Adipose tissue (tissue), 3 donors: ENCODE measurements around the gene LCN15. TPM values are rescaled to one million over a fixed set of nuclear protein-coding genes. Genes with fewer than 3 reads are reported as not detected.
"Not testable (repeated sequence)": the region's sequence is repeated elsewhere in the genome, so short reads cannot be mapped to it uniquely, and the experiment has no call there.

Experiments
- H3K27ac ChIP-seq: one replicate; pipeline ENCODE4 v1.5.1; 2013; ENCODE audit warnings: low read depth, low read length
- WGBS, 3 donors: extraction: QIAGEN DNeasy Blood & Tissue Kit; methylation state at CpG; one replicate each; pipeline ENCODE4 v1.1.7; 2013; 5-methylcytosine and 5-hydroxymethylcytosine counted together
- polyA plus RNA-seq, 3 donors: library from polyadenylated mRNA; stranded (reverse); fragments of 200-250 nt; gene quantifications; one replicate each; pipeline ENCODE4 v1.2.3, GENCODE V29; 2013
- donor health status: healthy with polysubstance abuse.
- donor health status: Bipolar disorder and iron deficiency.
- donor health status: healthy.

Gene LCN15
- polyA plus RNA-seq, 3 donors = not detected

DNA sequence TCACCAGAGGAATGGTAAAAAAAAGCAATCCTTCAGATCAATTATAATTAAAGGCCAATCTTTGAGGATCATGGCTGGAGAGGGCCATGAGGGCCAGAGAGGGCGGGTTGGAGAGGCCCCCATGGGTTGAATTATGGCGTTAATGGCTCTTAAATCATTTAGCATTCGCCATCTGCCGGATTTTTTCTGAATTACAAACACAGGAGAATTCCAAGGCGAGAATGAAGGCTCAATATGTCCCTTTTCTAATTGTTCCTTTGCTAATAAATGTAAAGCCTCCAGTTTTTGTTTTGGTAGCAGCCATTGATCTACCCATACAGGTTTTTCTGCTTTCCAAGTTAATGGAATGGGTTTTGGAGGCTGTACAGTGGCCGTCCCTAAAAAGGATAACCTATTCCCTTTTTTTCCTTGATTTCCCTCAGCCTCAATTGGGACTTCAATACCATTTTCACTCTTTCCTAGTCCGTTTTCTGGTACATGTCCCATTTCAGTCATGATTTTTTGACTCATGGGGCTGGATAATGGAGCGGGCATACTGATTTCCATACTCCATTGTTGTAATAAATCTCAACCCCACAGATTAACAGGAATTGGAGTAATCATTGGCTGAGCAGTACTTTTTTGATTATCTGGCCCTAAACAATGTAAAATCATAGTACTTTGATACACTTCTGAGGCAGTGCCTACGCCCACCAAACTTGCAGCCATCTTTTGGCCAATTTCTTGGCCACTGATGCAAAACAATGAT, 20.1 kb upstream of the LCN15 start:
- WGBS, 3 donors = 34 to 45% (median 40%) methylated on average over 9 of the region's 9 CpGs
- no peak overlapping the region for H3K27ac ChIP-seq

DNA sequence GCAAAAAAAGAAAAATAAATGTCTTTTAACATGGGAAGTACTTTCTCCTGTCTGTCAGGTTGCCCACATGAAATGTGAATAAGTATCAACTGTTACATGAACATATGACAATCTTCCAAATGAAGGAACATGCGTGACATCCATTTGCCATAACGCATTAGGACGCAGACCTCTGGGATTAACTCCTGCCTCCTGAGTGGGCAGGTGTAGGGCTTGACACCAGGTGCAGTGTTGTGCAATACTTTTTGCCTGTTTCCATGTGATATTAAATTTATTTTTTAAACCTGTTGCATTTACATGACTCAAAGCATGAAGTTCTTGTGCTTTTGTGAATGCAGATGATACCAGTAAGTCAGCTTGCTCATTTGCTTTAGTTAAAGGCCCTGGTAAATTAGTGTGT, 18.1 kb upstream of the LCN15 start:
- 95 to 98% (median 98%) methylated on average over 3 of the region's 3 CpGs for WGBS, 3 donors
- H3K27ac ChIP-seq = no peak overlapping the region

DNA sequence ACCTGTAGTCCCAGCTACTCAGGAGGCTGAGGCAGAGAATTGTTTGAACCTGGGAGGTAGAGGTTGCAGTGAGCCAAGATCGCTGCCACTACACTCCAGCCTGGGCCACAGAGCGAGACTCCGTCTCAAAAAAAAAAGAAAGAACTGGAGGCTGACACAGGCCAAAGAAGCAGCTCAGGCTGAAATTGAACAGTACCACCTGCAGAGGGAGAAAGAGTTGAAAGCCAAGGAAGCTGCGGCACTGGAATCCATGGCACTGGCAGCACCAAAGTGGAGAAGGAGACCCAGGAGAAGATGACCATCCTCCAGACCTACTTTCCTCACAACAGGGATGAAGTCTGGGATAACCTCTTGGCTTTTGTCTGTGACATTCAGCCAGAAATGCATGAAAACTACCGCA, 15.5 kb upstream of the LCN15 start:
- no peak overlapping the region for H3K27ac ChIP-seq
- 67 to 79% (median 73%) methylated on average over 5 of the region's 5 CpGs for WGBS, 3 donors

DNA sequence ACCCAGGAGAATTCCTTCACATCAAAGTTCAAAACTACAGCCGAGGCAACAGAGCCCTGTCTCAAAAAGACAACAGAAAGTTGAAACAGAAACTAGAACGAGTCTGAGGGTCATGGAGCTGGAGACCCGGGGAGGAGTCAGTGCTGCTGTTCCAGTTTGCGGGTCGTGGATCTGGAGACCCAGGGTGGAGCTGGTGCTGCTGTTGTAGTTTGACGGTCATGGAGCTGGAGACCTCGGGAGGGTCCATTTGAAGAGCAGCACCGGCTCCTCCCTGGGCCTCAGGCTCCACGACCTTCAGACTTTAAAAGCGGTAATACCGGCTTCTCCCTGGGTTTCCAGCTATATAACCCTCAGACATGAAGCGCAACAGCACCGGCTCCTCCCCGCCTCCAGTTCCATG, 13.0 kb upstream of the LCN15 start:
- 40 to 78% (median 77%) methylated on average over 14 of the region's 14 CpGs for WGBS, 3 donors

DNA sequence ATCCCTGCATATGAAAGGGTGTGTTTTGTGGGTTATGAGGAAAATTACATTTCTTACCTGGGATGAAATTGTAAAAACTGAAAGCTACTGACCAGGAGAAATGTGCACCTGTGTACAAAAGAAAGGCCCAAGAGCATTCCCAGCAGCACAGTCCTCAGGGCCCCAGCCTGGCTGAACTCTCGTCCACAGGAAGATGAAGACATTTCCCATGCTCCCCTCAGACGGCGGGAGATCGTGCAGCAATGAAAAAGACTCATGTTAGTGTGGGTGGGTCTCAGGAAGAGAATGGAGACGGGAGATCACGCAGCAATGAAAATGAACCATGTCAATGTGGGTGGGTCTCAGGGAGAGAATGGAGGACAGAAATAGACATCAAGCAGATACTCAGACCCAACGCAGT, 12.6 kb upstream of the LCN15 start:
- 42 to 77% (median 46%) methylated on average over 7 of the region's 7 CpGs for whole genome bisulfite sequencing, 3 donors
- no peak overlapping the region for H3K27ac ChIP-seq

More for the DNA sequence above, 13.0 kb upstream of the LCN15 start:
- no peak overlapping the region for H3K27ac ChIP-seq

DNA sequence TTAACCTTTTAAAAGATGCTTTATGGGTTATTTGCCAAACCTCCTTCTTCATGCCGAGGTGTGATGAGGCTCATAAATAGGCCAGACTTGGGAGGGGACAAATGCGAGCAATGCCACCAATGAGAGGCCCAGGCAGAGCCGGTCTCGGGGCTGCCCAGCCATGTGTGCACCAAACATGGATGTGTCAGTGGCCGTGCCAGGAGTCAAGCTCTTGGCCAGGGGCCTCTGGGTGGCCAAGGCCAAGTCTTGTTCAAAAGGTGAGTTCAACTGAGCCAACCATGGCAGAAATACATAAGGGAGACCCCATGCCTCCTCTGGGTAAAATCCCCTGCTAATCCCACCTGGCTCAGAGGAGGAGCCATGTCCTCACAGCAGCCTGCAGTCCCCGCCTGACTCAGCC, 10.9 kb upstream of the LCN15 start:
- no peak overlapping the region for H3K27ac ChIP-seq
- 81 to 90% (median 82%) methylated on average over 6 of the region's 6 CpGs for WGBS, 3 donors

DNA sequence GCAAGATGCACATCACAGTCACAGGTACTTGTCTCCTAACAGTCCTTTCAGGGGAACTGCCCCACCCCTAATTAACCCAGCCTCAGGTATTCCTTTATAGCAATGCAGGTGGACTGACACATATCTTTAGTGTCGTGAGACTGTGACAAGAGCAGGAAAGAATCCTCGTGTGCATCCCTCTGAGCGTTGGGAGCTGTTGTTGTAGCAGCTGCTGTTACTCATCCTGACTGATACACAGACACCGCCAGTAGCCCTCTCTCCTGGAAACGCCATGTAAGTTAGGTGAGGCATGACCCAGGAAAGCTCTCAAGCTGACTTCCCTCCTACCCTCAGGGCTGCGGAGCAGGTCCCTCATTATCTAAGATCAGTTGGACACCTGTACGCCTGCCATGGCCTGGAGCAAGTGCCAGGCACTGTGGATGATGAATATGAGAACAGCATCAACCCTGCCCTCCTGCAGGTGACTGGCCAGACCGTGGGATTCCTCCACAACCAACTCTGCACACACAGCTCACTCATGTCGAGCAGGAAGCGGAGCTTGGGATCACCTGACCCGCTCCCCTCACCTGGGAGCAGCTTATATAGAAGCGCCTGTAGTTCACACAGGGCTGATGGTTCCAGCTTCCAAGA, 10.2 kb upstream of the LCN15 start:
- H3K27ac ChIP-seq = no peak overlapping the region
- WGBS, 3 donors = 89 to 95% (median 90%) methylated on average over 12 of the region's 12 CpGs

DNA sequence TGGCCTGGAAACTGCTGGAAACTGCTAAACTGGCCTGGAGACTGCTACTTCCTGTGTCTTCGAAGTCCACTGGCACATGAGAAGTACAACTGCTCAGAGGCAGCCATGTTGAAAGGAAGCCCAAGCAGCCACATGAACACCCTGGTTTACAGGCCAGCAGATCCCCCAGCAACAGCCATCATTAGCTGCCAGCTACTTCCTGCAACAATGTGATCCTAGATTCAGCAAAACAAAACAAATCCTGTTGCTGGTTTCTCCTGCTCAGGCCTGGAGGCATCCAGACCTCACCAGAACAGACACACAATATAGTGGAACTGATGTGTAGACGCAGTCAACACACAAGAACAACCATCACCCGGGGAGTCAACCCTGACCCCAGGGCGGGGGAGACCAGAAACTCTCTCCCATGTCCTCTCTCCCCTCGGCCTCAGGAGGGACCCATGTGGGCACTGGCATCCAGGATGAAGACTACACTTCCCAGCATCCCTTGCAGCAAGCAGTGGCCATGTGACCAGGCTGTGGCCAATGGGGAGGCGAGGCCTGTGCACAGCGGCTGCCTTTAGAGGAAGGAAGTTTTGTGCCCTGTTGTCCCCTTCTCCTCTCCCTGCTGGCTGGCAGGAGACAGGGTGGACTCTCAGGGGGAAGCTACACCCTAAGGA, 9.2 kb upstream of the LCN15 start:
- WGBS, 3 donors = 72 to 81% (median 77%) methylated on average over 7 of the region's 7 CpGs
- no peak overlapping the region for H3K27ac ChIP-seq

DNA sequence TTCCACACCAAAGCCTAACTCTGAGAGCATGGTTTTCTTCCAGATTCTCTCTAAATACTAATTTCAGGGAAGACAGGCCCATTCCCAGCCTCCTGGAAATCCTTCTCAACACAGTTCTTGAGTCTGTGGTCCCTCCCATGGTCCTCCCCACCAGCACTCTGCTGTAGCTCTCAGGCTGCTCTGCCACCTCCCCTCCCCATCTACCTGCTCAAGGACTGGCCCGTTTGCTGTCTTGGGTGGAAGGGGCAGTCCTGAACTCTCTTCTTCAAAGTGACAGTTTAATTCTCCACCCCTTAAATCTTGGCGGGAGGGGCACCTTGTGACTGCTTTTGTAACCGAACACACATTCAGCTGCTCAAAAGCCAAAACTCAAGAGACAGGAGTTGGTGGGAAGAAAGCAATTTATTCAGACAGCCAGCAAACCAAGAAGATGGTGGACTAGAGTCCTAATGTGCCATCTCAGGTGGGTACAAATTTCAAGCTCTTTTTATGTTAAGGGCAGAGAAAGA, 7.6 kb upstream of the LCN15 start:
- 71 to 79% (median 78%) methylated on average over 3 of the region's 3 CpGs for WGBS, 3 donors
- H3K27ac ChIP-seq = no peak overlapping the region

DNA sequence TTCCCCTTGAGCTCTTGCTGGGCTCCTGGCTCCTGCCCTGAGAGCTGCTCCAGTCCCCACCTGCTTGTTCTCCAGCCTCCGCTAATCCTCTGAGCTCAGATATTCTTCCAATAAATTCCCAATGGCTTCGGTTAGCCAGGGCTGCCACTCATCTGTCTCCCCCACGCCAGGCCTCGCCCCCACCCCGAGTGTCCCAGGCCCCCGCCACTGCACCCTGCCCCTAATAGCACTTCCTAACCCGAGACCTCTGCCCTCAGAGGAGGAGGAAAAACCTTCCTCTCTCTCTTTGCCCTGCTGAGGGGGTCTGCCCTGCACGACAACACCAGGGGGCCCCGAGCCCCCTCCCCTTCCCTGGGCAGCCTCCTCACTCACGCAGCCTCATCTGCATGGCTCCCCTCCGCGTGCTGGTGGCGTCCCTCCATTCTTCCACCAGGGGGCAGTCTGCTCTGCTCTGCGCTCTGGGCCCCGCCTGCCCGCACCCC, 5.4 kb upstream of the LCN15 start:
- H3K27ac ChIP-seq = no peak overlapping the region

DNA sequence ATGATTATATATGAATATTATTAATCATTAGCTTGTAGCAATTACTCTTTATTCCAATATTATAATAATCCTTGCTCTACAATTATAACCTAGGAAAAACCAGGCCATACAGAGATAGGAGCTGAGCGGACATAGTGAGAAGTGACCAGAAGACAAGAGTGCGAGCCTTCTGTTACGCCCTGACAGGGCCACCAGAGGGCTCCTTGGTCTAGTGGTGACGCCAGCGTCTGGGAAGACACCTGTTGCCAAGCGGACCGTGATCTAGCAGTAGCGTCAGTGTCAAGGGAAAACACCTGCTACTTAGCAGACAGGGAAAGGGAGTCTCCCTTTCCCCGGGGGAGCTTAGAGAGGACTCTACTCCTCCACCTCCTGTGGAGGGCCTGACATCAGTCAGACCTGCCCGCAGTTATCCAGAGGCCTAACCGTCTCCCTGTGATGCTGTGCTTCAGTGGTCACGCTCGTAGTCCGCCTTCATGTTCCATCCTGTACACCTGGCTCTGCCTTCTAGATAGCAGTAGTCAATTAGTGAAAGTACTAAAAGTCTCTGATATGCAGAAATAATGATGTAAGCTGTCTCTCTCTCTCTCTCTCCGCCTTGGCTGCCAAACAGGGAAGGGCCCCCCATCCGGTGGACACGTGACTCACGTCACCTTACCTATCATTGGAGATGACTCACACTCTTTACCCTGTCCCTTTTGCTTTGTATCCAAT, 2.2 kb upstream of the LCN15 start:
- WGBS, 3 donors = 43 to 46% (median 44%) methylated on average over 15 to 18 of the region's 18 CpGs
- H3K27ac ChIP-seq = not testable (repeated sequence)

More for the DNA sequence above, 5.4 kb upstream of the LCN15 start:
- 6 to 11% (median 7%) methylated on average over 15 to 16 of the region's 16 CpGs for WGBS, 3 donors

DNA sequence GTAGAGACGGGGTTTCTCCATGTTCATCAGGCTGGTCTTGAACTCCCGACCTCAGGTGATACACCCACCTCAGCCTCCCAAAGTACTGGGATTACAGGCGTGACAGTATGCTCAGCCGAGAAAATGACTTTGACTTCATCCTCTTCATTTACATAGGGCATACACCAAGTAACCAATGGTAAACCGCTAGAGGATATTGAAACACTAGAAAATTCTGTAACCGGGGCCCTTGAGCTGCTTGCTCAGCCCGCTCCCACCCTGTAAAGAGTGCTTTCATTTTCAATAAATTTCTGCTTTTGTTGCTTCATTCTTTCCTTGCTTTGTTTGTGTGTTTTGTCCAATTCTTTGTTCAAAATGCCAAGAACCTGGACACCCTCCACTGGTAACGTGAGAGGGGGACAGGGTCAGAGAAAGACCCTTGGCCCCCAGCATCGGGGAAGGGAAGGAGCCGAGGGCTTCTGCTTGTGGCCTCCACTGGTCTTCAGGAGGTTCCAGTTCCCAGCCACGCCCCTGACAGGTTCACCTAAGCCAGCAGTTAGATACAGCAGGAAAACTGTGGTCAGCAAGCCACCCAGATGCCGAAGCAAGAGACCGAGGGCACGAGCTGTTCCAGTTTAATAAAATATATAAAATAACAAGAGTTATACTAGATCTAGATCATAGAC, 1.6 kb upstream of the LCN15 start:
- WGBS, 3 donors = 77 to 85% (median 80%) methylated on average over 14 of the region's 14 CpGs
- not testable (repeated sequence) for H3K27ac ChIP-seq

DNA sequence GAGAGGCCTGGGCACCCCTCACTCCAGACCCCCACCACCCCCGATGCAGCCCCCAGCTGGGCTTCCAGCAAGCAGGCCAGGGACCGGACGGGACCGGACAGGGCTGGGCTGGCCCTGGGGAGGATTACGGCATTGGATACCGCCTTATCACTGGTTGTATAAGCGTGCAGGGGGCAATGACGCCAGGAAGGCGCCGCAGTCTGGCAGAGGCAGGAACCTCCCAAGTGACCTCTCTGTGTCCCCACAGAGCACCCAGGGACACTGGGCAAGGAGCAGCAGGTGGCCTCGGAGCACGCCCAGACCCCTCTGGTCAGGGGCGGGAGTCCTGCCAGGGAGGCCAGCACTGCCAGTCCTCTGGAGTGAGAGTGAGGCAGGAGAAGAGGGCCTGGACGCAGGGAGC, 723 bp upstream of the LCN15 start:
- 85 to 90% (median 89%) methylated on average over 14 of the region's 14 CpGs for WGBS, 3 donors
- H3K27ac ChIP-seq = no peak overlapping the region

DNA sequence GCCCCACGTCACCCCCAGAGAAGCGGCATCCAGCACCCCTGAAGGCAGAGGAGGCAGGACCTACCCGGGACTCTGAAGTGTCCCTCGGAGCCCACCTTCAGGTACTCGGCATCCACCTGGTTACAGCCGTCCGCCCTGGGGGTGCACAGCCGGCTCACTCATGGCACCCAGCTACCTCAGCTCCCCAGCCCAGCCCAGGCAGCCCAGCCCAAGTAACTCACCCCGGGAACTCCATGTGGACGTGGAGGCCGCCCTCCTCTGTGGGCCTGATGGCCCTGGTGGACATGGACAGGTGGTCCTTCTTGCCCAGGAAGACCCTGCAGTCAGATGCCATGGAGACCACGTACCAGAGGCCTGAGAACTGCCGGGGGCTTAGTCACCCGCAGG, 676 bp downstream of the LCN15 start:
- no peak overlapping the region for H3K27ac ChIP-seq
- WGBS, 3 donors = 82 to 91% (median 88%) methylated on average over 14 of the region's 14 CpGs

DNA sequence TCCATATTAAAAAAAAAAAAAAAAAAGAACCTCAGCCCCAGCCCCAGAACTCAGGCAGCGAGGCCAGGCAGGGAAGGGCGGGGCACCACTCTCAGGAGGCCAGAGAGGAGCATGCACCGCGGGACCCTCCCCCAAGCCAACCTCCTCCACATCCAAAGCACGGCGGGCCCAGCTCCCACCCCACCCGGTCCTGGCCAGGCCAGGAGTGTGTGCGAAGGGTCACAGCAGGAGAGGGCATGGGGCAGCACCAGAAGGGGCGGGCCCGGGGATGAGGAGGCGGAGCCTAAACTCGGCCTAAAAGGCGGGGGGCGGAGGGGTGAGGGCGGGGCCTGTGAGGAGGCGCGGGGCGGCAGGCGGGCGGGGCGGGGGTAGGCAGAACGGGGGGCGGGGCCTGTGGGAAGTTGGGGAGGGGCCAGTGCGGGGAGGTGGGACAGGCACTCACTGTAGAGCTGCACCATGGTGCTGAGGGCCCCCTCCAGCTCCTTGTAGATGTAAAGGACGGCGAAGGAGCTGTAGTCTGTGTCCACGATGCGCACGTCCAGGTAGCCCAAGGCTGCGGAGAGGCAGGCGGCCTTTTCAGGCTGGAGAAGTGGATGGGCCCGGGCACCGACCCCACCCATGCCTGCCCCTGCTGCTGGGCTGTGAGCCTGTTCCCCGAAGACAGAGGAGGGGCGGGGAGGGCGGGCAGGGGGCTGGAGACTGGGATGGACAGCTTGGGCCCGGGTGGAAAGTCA, 1.2 kb downstream of the LCN15 start:
- WGBS, 3 donors = 17 to 21% (median 19%) methylated on average over 26 to 37 of the region's 37 CpGs
- no peak overlapping the region for H3K27ac ChIP-seq

DNA sequence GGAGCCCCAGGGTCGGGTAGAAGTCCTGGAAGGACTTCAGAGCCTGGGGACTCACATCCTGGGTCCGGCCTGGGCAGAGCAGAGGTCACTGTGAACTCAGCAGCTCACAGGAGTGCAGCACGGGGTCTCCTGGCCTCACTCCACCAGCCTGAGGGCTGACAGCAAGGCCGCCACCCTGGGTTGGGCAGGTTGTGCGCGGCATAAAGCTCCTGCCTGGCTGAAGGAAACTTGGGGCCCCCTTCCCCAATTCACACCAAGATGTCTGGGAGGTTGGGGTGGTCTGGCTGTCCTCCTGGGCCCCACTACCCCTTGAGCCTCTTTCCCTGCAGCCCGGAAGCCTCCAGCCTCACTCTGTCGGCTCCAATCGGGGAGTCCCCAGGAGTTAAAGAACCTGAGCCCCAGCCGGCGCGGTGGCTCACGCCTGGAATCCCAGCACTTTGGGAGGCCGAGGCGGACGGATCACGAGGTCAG, 2.1 kb downstream of the LCN15 start:
- H3K27ac ChIP-seq = no peak overlapping the region
- 76 to 84% (median 78%) methylated on average over 17 of the region's 17 CpGs for WGBS, 3 donors

DNA sequence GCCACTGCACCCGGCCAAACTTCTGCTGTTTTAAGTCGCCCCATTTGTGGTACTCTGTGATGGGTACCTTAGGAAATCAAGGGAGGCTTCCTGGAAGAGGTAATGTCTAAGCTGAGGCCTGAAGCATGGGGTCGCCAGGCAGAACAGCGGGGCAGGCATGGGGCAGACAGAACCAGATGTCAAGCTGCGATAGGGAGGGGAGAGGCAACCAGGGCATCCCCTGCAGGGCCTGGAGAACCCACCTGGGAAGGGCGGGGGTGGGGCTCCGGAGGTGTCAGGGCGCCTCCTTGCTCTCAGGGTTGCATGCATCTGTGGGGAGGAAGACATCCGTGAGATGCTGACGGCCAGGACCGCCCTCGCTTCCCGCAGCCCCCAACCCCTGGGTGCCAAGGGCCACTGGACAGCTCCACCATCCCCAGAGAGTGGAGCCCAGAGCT, 2.8 kb downstream of the LCN15 start:
- WGBS, 3 donors = 72 to 85% (median 78%) methylated on average over 13 of the region's 13 CpGs
- H3K27ac ChIP-seq = no peak overlapping the region
